T-helper 1 cell treated with Interleukin-12 subunit alpha and Interleukin-12 subunit beta and Interleukin-4 antibody, amounts not matched to agents 30 μg/mL and 1 μg/mL, for 36 hours (primary cell): ENCODE measurements around the gene TMEM181.
"Not testable (repeated sequence)": the region's sequence is repeated elsewhere in the genome, so short reads cannot be mapped to it uniquely, and the experiment has no call there.

Experiments used
- H3K27ac Mint-ChIP-seq: one replicate; pipeline ENCODE4 v1.8.0; 2021; ENCODE audit warnings: mild to moderate bottlenecking, mixed read lengths
- H3K27me3 Mint-ChIP-seq: one replicate; pipeline ENCODE4 v1.8.0; 2021; ENCODE audit warnings: low read depth, mixed read lengths
- H3K36me3 Mint-ChIP-seq: one replicate; pipeline ENCODE4 v1.8.0; 2021; ENCODE audit warnings: low read depth, mixed read lengths
- H3K4me1 Mint-ChIP-seq: one replicate; pipeline ENCODE4 v1.8.0; 2021; ENCODE audit warnings: low read depth, mixed read lengths
- H3K4me3 Mint-ChIP-seq: one replicate; pipeline ENCODE4 v1.8.0; 2021; ENCODE audit warnings: mild to moderate bottlenecking, moderate library complexity, mixed read lengths
- H3K9me3 Mint-ChIP-seq: one replicate; pipeline ENCODE4 v1.8.0; 2021; ENCODE audit warnings: mixed read lengths

The TMEM181 gene

DNA sequence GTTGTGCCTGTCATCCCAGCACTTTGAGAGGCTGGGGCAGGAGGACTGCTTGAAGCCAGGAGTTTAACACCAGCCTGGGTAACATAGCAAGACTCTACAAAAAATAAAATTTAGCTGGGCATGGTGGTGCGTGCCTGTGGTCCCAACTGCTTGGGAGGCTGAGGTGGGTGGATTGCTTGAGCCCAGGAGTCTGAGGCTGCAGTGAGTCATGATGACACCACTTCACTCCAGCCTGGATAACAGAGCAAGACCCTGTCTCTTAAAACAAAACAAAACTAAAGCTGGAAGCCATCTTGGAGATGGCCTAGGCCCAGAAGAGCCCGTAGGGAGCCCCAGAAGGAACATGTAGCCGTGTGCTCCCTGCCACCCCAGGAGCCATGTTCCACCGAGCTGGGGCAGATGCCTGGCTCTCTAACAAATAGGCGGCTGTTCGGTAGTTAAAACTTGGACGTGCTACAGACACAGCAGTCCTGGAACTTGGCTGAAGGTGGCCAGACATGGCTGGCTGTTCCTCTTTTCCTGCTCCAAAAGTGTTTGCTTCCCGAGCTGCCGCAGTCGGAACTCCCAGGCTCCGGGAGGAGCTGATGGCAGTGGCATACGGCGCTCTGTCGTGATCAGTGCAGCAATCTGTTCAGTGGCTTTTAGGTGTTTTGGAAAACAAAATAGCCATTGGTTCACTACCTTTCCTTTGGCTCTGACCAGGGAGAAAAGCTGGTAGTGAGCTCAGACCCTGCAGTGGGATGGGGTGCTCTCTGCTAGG is 47.7 kb downstream of the TMEM181 start:
- no peaks in the 10 kb centered on the region for H3K9me3 Mint-ChIP-seq
- H3K4me1 Mint-ChIP-seq = peaks cover 3% of the 10 kb centered on the region
- no peak overlapping the region for H3K4me3 Mint-ChIP-seq
- no peaks in the 10 kb centered on the region for H3K27me3 Mint-ChIP-seq
- no peak overlapping the region for H3K27ac Mint-ChIP-seq
- peaks cover 44% of the 10 kb centered on the region for H3K36me3 Mint-ChIP-seq

DNA sequence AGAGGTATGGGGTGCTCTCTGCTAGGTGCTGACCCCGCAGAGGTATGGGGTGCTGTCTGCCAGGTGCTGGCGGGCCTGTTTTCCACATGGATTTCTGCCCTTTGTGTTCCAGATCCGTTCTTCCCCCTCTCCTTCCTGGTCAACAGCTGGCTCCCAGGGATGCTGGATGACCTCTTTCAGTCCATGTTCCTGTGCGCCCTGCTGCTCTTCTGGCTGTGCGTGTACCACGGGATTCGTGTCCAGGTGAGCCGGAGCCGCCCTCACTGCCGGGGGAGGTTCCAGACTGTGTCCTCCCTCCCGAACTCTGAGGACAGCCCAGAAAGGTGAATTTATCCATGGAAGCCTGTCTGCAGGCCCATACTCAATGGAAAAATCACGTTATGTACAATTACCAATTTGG is 48.3 kb downstream of the TMEM181 start:
- Mint-ChIP-seq H3K4me3 (no peak overlapping the region), H3K4me1 (peaks cover 3% of the 10 kb centered on the region), H3K36me3 (peaks cover 40% of the 10 kb centered on the region), H3K9me3 (no peaks in the 10 kb centered on the region), H3K27me3 (no peaks in the 10 kb centered on the region), H3K27ac (no peak overlapping the region)

DNA sequence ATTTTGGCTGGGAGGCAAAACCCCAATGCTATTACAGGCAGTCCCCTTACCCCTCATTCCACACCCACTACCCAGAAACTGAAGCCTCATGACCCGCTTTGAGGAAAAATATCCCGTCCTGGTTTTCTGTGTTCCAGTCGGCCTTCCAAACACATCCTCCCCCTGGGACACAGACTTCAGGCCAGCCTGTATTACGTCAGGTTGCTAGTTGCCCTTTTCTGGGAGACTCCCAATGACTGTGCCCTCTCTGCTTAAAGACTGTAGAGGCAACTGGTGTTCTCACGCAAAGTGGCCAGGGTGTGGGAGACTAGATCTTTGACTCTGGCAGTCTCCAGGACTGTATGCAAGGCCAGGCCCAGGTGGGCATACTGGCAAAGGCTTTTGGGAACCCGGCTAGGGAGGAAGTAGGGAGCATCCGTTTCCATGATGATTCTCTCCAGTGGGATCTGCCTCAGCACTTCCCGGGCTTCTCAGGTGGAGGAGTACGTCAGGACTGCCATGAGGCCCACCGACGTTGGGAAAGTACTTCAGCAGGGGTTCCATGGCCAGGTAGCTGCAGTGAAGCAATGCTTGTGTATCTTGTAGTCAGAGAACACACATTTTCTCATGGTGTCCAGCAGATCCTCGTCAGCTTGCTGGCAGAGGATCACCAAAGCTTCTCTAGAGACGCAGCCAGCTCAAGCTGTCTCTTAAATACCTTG is 49.7 kb downstream of the TMEM181 start:
- Mint-ChIP-seq H3K27ac (no peak overlapping the region), H3K27me3 (no peaks in the 10 kb centered on the region), H3K4me1 (peaks cover 3% of the 10 kb centered on the region), H3K9me3 (no peaks in the 10 kb centered on the region), H3K36me3 (peaks cover 38% of the 10 kb centered on the region), H3K4me3 (no peak overlapping the region)

DNA sequence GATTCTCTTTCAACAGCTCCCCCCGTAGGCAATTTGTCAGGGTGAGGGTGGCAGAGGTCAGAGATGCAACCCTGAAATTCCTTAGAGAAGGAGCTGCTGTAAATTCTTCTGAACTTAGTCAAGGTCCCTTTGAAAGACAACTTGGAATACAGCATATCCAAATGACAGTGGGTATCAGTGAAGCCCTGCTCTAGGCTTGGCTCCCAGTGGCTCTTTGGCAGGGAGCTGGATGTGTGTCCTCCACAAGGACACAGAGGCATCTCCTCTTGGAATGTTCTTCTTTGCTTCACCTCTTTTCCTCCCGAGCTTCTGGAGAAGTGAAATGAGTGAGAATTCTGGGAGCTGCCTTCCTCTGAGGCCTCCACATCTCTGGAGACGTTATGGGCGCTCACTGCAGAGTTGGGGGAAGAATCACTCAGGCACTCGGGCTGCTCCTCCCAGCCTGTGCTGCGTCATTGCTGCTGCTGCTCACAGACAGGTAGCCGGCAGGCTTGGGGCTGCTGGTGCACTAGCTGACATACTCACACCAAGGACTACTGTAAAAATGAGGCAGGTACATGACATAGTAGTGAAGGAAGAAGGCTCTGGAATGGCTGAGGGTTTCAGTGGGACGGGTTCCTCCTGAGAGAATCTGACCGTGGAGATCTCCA is 50.6 kb downstream of the TMEM181 start:
- no peak overlapping the region for H3K4me3 Mint-ChIP-seq
- peaks cover 1% of the 10 kb centered on the region for H3K4me1 Mint-ChIP-seq
- peaks cover 44% of the 10 kb centered on the region for H3K36me3 Mint-ChIP-seq
- no peak overlapping the region for H3K27ac Mint-ChIP-seq
- H3K9me3 Mint-ChIP-seq = peaks cover 3% of the 10 kb centered on the region
- no peaks in the 10 kb centered on the region for H3K27me3 Mint-ChIP-seq

DNA sequence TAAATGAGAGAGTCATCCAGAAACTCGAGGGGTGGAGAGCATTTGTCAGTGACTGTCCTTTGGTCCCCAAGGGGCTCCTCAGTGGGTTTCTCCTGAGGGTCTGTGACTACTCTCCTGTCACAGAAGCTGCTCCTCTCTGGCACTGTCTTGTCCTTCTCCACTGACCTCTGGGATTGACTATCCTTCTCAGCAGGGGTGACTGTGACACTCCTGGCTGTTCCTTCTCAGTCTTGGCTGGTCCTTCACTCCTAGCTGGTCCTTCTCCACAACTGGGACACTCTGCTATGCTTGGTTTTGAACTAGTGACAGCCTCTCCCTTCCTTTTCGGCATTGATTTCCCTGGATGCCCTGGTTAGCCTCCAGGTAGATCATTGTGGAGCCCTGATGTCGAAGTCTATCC is 51.1 kb downstream of the TMEM181 start:
- Mint-ChIP-seq H3K4me3 (no peak overlapping the region), H3K9me3 (peaks cover 3% of the 10 kb centered on the region), H3K4me1 (no peaks in the 10 kb centered on the region), H3K27me3 (no peaks in the 10 kb centered on the region), H3K27ac (no peak overlapping the region), H3K36me3 (peaks cover 45% of the 10 kb centered on the region)

DNA sequence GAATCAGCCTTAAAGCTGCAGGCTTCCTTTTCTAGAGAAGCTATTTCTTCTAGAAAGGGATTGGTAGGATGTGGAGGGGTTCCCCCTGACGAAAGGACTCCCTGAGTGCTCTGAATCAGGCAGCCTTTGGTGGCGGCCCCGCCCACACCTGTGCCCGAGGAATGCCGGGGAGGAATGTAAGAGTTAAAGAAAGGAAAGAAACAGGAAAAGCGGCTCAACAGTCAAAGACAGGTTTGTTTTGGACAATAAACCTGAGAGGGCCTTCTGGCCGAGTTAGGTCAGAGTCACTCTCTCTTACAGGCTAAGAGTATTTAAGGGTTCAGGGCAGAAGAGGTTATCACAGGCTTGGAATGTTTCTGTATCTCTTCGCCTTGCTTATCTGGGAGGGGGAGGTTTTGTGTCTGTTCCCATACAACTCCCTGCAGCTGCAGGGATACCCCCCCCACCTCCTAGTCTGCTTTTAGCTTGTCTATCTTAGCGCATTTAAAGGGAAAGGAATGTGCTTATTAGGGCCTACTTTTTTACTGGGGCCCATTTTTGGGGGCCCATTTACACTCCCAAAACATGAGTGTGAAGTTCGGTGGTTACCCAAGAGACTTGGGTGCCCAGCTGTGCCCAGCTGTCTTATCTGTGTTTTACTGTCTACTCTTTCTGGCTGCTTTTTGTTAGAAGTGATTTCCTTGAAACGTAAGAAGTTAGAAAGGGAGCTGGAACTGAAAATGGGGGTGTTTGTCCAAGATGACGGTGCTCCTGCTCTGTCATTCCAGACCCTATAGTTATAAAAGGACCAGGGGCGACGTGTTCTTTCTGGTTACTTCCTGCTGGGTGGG is 51.9 kb downstream of the TMEM181 start:
- Mint-ChIP-seq H3K4me3 (no peak overlapping the region), H3K27me3 (no peaks in the 10 kb centered on the region), H3K9me3 (peaks cover 3% of the 10 kb centered on the region), H3K4me1 (no peaks in the 10 kb centered on the region), H3K27ac (no peak overlapping the region), H3K36me3 (peaks cover 52% of the 10 kb centered on the region)

DNA sequence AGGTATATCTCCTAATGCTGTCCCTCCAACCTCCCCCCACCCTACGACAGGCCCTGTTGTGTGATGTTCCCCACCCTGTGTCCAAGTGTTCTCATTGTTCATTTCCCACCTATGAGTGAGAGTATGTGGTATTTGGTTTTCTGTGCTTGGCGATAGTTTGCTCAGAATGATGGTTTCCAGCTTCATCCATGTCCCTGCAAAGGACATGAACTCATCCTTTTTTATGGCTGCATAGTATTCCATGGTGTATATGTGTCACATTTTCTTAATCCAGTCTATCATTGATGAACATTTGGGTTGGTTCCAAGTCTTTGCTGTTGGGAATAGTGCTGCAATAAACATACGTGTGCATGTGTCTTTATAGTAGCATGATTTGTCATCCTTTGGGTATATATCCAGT is 54.7 kb downstream of the TMEM181 start:
- H3K36me3 Mint-ChIP-seq = peaks cover 61% of the 10 kb centered on the region
- H3K27ac Mint-ChIP-seq, H3K27me3 Mint-ChIP-seq, H3K9me3 Mint-ChIP-seq, H3K4me1 Mint-ChIP-seq, H3K4me3 Mint-ChIP-seq: not testable (repeated sequence)

DNA sequence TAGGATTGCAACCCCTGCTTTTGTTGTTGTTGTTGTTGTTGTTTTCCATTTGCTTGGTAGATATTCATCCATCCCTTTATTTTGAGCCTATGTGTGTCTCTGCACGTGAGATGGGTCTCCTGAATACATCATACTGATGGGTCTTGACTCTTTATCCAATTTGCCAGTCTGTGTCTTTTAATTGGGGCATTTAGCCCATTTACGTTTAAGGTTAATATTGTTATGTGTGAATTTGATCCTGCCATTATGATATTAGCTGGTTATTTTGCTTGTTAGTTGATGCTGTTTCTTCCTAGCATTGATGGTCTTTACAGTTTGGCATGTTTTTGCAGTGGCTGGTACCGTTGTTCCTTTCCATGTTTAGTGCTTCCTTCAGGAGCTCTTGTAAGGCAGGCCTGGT is 58.4 kb downstream of the TMEM181 start:
- Mint-ChIP-seq H3K36me3 (peaks cover 56% of the 10 kb centered on the region), H3K4me1 (peaks cover 12% of the 10 kb centered on the region), H3K27ac (peak overlapping the region; percentile 44)
- not testable (repeated sequence) for H3K9me3 Mint-ChIP-seq, H3K27me3 Mint-ChIP-seq, H3K4me3 Mint-ChIP-seq

DNA sequence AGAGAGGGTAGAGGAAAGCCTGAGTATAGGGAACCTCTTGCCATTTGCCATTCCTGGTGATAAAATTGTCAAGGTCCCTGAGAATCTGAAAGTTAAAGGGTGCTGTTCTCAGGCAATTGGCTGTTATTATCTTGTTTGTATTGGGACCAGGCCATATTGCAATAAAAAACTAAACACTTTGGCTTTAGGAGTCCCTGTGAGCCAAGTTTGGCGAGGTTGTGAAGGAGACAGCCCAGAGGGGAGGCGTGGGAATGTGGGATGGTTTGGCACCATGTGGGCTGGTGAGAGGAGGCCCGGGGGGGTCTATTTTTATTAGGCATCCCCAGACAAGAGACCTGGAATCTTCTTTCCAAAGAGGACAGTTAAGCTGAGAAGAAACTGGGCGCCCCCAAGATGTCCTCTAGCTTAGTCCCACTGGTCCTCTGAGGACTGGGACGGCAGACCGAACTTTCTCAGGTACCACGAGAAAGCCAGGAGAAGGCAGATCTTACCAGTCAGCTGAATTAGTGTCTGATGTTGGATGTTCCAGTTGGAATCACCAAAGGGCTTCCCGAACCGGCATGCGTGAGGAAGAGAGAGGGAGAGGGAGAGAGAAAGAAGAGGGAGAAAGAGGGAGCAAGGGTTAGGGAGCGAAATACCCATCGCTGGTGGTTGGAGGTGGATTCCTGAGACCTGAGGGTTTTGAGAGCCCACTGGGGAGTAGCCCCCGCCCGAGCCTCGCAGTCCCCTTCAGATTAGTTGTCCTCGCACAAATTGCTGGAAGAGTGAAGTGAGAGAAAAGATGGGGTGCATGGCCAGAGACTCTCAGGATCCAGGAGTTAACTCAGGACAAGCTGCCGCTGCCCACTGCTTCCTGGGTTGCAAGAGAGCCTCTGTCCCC is 60.3 kb downstream of the TMEM181 start:
- H3K27ac Mint-ChIP-seq = no peak overlapping the region
- no peak overlapping the region for H3K4me3 Mint-ChIP-seq
- H3K36me3 Mint-ChIP-seq = peaks cover 51% of the 10 kb centered on the region
- peaks cover 12% of the 10 kb centered on the region for H3K4me1 Mint-ChIP-seq
- peaks cover 3% of the 10 kb centered on the region for H3K9me3 Mint-ChIP-seq
- H3K27me3 Mint-ChIP-seq = no peaks in the 10 kb centered on the region

DNA sequence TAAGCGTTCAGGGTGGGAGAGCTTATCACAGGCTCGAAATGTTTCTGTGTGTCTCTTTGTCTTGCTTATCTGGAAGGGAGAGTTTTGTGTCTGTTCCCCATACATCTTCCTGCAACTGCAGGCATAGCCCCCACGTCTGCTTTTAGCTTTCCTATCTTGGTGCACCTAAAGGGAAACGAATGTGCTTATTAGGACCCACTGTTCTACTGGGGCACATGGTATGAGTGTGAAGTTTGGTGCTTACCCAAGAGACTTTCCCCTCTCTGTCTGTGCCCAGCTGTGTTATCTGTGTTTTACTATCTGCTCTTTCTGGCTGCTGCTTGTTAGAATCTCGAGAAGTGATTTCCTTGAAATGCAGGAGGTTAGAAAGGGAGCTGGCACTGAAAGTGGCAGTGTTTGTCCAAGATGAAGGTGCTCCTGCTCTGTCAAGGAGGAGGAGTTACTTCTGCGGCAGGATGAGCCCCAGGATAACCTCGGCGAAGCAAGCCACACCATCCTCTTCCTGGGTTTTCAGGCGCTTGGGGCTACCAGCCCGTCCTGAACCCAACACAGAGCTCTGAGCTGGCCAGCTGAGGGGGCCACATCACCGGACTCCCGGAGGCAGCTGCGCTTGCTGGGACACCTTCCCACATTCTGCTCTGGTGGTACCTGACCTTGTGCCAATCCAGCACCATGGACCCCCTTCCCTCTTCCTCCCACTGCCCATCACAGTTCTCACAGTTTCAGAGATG is 61.2 kb downstream of the TMEM181 start:
- peaks cover 15% of the 10 kb centered on the region for H3K4me1 Mint-ChIP-seq

DNA sequence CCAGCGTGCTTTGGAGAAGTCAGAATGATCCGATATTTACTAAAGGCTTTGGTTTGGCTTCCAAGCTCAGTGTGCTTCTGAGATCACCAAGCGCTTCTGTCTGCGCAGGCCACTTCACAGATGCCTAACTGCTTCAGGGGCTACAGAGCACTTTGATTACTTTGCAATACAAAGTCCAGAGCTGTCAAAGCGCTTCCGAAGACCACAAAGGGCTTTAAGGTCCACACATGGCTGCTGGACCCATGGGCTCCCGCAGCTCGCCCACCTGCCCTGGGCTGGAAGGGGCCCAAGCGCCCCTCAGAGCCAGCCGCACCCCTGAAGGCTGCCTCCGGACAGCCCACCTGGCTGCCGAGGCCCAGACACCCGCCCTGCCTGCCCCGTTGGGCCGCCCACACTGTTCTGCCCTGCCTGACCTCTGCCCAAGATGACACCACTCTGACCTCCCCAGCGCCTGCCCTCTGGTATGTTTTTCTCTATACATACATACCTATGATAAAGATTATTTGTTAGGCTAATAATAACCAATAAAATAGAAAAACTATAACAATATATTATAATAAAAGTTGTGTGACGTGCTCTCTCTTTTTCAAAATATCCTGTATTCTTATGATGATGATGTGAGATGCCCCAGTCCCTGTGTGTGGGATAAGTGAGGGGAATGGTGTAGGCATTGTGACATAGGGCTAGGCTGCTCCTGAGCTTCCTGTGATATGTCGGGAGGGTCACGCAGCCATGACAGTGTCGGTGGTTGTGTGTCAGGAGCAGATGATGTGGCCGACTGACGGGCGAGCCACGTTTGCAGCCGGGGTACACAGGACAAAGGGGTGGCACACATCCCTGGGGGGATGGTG is 62.0 kb downstream of the TMEM181 start:
- Mint-ChIP-seq H3K27me3 (no peaks in the 10 kb centered on the region), H3K4me1 (peaks cover 15% of the 10 kb centered on the region), H3K27ac (no peak overlapping the region), H3K9me3 (no peaks in the 10 kb centered on the region), H3K4me3 (no peak overlapping the region), H3K36me3 (peaks cover 45% of the 10 kb centered on the region)

More for the DNA sequence above, 61.2 kb downstream of the TMEM181 start:
- H3K4me3 Mint-ChIP-seq = no peak overlapping the region
- H3K9me3 Mint-ChIP-seq = no peaks in the 10 kb centered on the region
- H3K27ac Mint-ChIP-seq = peak overlapping the region; percentile 29
- H3K27me3 Mint-ChIP-seq = no peaks in the 10 kb centered on the region
- H3K36me3 Mint-ChIP-seq = peaks cover 48% of the 10 kb centered on the region

DNA sequence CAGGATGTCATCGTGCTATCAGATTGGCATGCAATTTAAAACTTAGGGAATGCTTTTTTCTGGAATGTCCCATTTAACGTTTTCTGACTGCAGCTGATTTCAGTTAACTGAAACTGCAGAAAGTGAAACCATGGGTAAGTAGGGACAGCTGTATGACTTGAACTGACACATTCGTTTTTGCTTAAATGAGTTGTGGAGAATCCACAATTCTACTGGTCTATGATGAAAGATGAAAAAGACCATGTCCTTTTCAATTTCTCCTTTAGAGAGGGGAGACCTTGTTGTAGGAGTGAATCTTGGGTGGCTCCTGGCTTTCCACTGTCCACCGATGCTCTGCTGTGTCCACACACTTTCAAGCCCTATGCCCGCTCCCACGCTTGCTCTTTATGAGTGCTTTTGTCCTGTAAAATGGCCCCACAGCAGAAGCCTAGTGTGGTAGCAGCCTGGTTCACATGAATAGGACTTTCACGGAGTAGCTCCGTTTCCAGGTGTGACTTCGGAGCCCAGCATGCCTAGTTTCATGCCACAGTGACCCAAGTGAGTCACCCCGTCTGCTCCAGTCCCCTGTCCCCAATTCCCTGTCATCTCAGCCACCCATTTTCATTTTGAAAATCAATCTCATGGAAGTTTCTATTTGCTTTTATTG is 62.8 kb downstream of the TMEM181 start:
- peaks cover 40% of the 10 kb centered on the region for H3K36me3 Mint-ChIP-seq
- no peak overlapping the region for H3K4me3 Mint-ChIP-seq
- H3K4me1 Mint-ChIP-seq = peaks cover 17% of the 10 kb centered on the region
- H3K27ac Mint-ChIP-seq = no peak overlapping the region
- H3K9me3 Mint-ChIP-seq = no peaks in the 10 kb centered on the region
- no peaks in the 10 kb centered on the region for H3K27me3 Mint-ChIP-seq
